ENCODE measurements around the gene ZNF184. TPM values are rescaled to one million over a fixed set of nuclear protein-coding genes. Genes with fewer than 3 reads are reported as not detected.

The ZNF184 gene
- total and polyA plus RNA-seq, 10 of the 15 experiments (the other 5 are each of a cell fraction or from before 2014, with no cell fraction given), result 4.1 to 15.1 (median 8.3) TPM

DNA sequence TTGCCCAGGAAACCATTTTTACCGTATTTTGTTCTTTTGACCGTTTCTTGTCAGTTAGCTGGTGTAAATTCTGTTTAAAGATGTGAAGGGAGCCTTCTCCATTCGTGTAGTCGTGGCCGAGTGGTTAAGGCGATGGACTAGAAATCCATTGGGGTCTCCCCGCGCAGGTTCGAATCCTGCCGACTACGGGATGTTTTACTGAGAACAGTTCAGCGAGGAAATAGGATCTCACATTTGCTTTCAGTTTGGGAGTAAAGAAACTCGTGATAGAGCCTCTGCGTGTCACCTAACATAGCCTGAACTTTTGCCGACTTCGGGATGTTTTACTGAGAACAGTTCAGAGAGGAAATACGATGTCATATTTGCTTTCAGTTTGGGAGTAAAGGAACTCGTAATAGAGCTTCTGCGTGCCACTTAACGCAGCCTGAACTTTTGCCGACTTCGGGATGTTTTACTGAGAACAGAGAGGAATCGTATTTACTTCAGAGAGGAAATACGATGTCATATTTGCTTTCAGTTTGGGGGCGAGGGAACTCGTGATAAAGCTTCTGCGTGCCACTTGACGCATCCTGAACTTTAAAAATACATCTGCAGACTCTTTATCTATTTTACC, 5.9 kb upstream of the ZNF184 start (continued):
- TF ChIP-seq BRCA1 (IDR thresholded peaks at IDR 0.05; ENCODE audit: low read depth, low read length) (no peak), IRF4 (IDR thresholded peaks at IDR 0.05; ENCODE audit: low read depth, low read length) (peak; percentile 14; the same call in 1 of the 2 replicates), TCF12 (IDR thresholded peaks at IDR 0.05; ENCODE audit: low read depth, low read length) (no peak), RAD51 (IDR thresholded peaks at IDR 0.05) (no peak; the same call in 1 of the 2 replicates), TARDBP (IDR thresholded peaks at IDR 0.05; ENCODE audit: borderline replicate concordance) (peak; percentile 93), HCFC1 (IDR thresholded peaks at IDR 0.05; ENCODE audit: low read length) (0 out of 2 replicates have a peak, but pooled peaks have one; percentile 13), RAD21 (IDR thresholded peaks at IDR 0.05; ENCODE audit: insufficient read depth, low read depth, low read length) (no peak), SPI1 (IDR thresholded peaks at IDR 0.05; ENCODE audit: borderline replicate concordance, insufficient read depth, low read depth, low read length) (no peak), WRNIP1 (IDR thresholded peaks at IDR 0.05; ENCODE audit: borderline replicate concordance, low read depth, low read length) (0 out of 2 replicates have a peak, but pooled peaks have one; percentile 4), NR2C1 (IDR thresholded peaks at IDR 0.05) (no peak), RB1 (IDR thresholded peaks at IDR 0.05; ENCODE audit: borderline replicate concordance) (0 out of 2 replicates have a peak, but pooled peaks have one; percentile 52), ZZZ3 (IDR thresholded peaks at IDR 0.05; ENCODE audit: control insufficient read depth, insufficient read length, low read depth) (no peak), IKZF2 (IDR thresholded peaks at IDR 0.05) (peak; percentile 66 to 67), JUNB (IDR thresholded peaks at IDR 0.05) (no peak)
- TF ChIP-seq, protein P1, sequence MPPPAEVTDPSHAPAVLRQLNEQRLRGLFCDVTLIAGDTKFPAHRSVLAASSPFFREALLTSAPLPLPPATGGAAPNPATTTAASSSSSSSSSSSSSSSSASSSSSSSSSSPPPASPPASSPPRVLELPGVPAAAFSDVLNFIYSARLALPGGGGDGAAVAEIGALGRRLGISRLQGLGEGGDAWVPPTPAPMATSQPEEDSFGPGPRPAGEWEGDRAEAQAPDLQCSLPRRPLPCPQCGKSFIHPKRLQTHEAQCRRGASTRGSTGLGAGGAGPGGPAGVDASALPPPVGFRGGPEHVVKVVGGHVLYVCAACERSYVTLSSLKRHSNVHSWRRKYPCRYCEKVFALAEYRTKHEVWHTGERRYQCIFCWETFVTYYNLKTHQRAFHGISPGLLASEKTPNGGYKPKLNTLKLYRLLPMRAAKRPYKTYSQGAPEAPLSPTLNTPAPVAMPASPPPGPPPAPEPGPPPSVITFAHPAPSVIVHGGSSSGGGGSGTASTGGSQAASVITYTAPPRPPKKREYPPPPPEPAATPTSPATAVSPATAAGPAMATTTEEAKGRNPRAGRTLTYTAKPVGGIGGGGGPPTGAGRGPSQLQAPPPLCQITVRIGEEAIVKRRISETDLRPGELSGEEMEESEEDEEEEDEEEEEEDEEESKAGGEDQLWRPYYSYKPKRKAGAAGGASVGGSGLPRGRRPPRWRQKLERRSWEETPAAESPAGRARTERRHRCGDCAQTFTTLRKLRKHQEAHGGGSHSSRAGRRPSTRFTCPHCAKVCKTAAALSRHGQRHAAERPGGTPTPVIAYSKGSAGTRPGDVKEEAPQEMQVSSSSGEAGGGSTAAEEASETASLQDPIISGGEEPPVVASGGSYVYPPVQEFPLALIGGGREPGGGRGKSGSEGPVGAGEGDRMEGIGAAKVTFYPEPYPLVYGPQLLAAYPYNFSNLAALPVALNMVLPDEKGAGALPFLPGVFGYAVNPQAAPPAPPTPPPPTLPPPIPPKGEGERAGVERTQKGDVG (CRISPR knock-in tag; IDR thresholded peaks at IDR 0.05), result no peak
- TF ChIP-seq, protein P2, sequence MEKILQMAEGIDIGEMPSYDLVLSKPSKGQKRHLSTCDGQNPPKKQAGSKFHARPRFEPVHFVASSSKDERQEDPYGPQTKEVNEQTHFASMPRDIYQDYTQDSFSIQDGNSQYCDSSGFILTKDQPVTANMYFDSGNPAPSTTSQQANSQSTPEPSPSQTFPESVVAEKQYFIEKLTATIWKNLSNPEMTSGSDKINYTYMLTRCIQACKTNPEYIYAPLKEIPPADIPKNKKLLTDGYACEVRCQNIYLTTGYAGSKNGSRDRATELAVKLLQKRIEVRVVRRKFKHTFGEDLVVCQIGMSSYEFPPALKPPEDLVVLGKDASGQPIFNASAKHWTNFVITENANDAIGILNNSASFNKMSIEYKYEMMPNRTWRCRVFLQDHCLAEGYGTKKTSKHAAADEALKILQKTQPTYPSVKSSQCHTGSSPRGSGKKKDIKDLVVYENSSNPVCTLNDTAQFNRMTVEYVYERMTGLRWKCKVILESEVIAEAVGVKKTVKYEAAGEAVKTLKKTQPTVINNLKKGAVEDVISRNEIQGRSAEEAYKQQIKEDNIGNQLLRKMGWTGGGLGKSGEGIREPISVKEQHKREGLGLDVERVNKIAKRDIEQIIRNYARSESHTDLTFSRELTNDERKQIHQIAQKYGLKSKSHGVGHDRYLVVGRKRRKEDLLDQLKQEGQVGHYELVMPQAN (conservative IDR thresholded peaks at IDR 0.05), result peak; percentile 17; the same call in 1 of the 2 replicates
- TF ChIP-seq, protein P3, sequence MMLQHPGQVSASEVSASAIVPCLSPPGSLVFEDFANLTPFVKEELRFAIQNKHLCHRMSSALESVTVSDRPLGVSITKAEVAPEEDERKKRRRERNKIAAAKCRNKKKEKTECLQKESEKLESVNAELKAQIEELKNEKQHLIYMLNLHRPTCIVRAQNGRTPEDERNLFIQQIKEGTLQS (IDR thresholded peaks at IDR 0.05; ENCODE audit: borderline replicate concordance, extremely low read depth, low read depth, low read length), result no peak
- TF ChIP-seq, protein P4, sequence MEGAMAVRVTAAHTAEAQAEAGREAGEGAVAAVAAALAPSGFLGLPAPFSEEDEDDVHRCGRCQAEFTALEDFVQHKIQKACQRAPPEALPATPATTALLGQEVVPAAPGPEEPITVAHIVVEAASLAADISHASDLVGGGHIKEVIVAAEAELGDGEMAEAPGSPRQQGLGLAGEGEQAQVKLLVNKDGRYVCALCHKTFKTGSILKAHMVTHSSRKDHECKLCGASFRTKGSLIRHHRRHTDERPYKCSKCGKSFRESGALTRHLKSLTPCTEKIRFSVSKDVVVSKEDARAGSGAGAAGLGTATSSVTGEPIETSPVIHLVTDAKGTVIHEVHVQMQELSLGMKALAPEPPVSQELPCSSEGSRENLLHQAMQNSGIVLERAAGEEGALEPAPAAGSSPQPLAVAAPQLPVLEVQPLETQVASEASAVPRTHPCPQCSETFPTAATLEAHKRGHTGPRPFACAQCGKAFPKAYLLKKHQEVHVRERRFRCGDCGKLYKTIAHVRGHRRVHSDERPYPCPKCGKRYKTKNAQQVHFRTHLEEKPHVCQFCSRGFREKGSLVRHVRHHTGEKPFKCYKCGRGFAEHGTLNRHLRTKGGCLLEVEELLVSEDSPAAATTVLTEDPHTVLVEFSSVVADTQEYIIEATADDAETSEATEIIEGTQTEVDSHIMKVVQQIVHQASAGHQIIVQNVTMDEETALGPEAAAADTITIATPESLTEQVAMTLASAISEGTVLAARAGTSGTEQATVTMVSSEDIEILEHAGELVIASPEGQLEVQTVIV (IDR thresholded peaks at IDR 0.05; ENCODE audit: borderline replicate concordance, partially characterized antibody), result no peak
- TF ChIP-seq, protein P5, sequence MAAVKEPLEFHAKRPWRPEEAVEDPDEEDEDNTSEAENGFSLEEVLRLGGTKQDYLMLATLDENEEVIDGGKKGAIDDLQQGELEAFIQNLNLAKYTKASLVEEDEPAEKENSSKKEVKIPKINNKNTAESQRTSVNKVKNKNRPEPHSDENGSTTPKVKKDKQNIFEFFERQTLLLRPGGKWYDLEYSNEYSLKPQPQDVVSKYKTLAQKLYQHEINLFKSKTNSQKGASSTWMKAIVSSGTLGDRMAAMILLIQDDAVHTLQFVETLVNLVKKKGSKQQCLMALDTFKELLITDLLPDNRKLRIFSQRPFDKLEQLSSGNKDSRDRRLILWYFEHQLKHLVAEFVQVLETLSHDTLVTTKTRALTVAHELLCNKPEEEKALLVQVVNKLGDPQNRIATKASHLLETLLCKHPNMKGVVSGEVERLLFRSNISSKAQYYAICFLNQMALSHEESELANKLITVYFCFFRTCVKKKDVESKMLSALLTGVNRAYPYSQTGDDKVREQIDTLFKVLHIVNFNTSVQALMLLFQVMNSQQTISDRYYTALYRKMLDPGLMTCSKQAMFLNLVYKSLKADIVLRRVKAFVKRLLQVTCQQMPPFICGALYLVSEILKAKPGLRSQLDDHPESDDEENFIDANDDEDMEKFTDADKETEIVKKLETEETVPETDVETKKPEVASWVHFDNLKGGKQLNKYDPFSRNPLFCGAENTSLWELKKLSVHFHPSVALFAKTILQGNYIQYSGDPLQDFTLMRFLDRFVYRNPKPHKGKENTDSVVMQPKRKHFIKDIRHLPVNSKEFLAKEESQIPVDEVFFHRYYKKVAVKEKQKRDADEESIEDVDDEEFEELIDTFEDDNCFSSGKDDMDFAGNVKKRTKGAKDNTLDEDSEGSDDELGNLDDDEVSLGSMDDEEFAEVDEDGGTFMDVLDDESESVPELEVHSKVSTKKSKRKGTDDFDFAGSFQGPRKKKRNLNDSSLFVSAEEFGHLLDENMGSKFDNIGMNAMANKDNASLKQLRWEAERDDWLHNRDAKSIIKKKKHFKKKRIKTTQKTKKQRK (IDR thresholded peaks at IDR 0.05; ENCODE audit: low read depth, low read length), result no peak

All from GM12878 (cell line).